Neural progenitor cell (in vitro differentiated cells): ENCODE data around the gene PPARGC1A.

Source experiments
- EZH2phosphoT487 ChIP-seq: fragments of 200-600 bp; sonication (generic); IDR thresholded peaks from 2 replicates; pipeline ENCODE4 v1.6.1; 2017; ENCODE audit warnings: antibody characterized with exemption
- TF ChIP-seq, protein P1 (sequence below): fragments of 200-600 bp; sonication (generic); IDR thresholded peaks from 2 replicates; pipeline ENCODE4 v1.5.1; 2017; ENCODE audit warnings: antibody characterized with exemption, mild to moderate bottlenecking

DNA sequence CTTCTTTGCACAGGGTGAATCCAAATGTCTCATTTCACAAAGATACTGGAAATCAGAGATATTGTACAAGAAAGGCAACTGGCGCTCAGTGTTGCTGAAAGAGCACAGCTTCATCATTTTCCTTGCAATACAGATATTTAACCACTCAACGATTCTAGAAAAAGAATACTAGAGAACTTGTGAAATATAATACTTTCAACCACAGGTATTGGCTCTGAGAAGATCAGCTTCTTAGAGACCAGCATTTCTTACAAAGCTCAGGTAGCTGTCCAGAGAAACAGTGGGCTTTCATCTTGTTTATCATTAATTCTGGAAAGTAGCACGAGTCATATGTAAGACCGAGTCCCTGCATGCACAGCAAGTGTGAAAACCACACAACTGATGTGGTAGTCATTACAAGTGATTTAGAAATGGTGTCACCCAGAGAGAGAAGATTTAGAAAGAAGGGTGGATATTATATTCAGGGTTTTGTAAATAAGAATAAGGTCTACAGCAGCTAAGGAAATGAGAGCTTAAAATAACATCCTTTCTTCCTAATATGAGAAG, 7.8 kb upstream of the PPARGC1A start:
- TF ChIP-seq, protein P1, sequence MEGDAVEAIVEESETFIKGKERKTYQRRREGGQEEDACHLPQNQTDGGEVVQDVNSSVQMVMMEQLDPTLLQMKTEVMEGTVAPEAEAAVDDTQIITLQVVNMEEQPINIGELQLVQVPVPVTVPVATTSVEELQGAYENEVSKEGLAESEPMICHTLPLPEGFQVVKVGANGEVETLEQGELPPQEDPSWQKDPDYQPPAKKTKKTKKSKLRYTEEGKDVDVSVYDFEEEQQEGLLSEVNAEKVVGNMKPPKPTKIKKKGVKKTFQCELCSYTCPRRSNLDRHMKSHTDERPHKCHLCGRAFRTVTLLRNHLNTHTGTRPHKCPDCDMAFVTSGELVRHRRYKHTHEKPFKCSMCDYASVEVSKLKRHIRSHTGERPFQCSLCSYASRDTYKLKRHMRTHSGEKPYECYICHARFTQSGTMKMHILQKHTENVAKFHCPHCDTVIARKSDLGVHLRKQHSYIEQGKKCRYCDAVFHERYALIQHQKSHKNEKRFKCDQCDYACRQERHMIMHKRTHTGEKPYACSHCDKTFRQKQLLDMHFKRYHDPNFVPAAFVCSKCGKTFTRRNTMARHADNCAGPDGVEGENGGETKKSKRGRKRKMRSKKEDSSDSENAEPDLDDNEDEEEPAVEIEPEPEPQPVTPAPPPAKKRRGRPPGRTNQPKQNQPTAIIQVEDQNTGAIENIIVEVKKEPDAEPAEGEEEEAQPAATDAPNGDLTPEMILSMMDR: no peak
- TF ChIP-seq EZH2phosphoT487: no peak
